NCI-H510A (cell line): ENCODE data around the gene PDIA5.
"Not testable (repeated sequence)": the region's sequence is repeated elsewhere in the genome, so short reads cannot be mapped to it uniquely, and the experiment has no call there.

Source experiments
- DNase-seq: peaks from one replicate; lab custom pipeline; 2025; lab: John Stamatoyannopoulos, UW

Gene PDIA5

DNA sequence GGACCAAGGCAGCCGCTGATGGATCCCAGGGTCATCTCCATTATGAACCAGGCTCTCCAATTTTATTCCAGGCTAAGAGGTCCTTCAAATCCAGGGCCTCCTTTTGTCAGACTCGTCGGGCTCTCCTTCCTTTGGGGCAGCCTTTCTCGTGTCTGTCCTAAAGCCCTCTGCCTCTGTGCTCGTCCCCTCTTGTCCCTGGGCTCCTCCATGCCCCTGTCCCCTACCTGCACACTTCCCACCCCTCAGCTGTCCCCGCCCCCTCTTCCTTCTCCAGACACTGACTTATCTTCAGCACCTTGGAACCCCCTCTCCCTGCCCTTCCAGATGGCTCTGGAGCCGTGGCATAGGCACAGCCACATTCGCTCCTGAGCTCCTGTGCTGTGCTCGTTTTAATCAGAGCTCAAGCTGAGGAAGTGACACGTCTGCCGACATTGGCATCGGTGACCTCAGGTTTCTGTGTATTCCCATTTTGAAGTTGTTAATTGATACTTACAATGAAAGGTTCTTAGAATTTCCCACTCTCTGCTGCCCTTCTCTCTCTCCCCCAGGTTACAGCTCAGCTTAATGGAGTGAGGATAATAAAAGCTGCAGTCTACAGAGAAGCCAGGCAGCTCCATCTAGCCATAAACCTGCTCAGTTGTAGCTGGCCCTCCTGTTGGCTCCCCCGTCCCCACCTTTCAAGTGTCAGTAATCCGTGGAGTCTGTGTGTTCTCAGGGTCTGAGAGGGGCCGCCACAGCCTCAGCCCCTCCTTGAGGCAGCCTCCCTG is 83.8 kb downstream of the PDIA5 start:
- no peak for DNase-seq

DNA sequence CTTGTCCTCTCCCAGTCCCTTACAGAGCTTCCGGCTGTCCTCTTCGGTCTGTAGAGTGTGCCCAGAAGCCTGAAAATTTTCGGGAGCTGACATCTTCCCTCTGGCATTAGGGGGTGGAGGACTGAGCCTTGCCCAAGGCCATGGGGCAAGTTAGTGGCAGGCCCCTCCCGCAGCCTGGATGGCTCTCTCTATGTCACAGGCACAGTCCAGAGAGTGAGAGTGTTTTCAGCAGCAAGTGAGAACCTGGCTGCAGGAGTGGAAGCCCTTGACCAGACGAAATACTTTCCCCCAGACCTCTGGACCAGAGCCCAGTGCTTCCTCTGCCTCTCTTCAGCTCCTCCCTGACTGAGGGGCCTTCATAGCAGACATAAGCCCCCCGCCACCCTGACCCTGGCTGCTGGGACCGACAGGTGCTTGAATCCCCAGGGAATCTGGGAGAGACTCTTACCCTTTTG is 84.5 kb downstream of the PDIA5 start:
- no peak for DNase-seq

DNA sequence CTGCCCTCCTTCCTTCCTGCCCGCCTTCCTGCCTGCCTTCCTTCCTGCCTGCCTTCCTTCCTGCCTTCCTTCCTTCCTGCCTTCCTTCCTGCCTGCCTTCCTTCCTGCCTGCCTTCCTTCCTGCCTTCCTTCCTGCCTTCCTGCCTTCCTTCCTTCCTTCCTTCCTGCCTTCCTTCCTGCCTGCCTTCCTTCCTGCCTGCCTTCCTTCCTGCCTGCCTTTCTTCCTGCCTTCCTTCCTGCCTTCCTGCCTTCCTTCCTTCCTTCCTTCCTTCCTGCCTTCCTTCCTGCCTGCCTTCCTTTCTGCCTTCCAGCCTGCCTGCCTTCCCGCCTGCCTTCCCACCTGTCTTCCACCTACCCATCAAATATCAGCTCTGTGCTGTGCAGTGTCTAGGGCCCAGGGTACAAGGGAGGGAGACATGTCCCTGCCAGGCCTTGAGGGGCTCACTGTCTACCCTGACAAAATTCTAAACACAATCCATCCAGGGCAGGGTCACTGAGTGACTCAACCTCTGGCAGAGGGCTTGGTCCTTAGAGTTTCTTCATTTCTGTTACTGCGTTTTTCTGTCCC is 85.1 kb downstream of the PDIA5 start:
- not testable (repeated sequence) for DNase-seq

DNA sequence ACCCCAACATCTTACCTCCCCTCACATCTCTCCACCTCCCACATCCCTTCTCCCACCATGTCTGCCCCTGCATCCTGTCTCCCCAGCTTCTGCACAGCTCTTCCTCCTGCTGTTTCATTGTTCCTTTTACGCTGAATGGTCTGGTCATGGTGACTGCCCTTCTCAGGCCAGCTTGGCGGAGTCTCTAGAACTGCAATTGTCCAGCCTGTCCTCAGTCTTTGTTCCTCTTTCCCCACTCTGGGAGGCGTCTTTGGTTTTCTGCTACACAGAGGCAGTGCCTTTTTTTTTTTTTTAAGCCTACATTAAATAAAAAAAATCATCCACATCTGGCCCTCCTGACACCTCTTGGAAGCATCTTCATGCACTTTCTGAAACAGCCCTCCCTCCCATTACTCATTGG is 85.9 kb downstream of the PDIA5 start:
- DNase-seq: no peak

DNA sequence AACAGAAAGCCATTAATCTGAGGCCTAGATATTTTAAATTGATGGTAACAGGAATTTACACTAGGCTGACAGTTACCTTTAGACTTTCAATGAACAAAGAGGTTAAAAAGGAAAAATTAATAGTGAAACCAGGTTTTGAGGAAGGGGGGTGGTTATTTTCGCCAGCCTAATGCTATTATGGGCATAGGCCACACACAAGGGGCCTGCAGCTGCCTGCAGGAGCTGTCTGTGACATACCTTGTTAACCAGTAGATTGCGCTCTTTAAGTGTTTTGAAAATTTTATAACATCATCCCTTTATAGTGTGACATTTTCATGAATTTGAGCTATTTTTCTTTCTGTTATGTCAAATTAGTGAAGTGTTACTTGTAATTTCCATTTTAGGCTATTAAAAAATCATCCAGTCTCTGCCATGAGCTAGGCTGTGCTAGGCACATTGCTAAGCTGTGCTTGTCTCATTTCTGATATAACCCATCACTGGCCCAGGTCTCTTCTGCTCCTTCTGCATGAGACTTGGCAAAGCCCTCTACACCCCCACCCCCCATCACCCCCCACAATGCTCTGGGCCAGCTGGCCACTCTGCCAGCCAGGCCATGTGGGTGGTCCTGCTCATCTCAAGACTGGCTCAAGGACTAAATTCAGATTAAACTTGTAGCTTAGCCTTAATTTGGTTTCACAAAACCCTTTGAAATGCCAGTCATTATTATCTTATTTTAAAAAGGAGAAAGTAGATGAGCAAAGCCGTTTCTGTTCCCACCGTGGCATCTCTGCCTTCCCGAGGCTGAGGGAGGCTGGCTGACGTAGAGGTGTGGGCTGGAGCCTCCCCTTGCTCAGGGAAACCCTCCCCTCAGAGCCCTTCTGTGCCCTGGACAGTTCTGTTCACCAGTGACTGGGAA is 86.5 kb downstream of the PDIA5 start:
- no peak for DNase-seq

DNA sequence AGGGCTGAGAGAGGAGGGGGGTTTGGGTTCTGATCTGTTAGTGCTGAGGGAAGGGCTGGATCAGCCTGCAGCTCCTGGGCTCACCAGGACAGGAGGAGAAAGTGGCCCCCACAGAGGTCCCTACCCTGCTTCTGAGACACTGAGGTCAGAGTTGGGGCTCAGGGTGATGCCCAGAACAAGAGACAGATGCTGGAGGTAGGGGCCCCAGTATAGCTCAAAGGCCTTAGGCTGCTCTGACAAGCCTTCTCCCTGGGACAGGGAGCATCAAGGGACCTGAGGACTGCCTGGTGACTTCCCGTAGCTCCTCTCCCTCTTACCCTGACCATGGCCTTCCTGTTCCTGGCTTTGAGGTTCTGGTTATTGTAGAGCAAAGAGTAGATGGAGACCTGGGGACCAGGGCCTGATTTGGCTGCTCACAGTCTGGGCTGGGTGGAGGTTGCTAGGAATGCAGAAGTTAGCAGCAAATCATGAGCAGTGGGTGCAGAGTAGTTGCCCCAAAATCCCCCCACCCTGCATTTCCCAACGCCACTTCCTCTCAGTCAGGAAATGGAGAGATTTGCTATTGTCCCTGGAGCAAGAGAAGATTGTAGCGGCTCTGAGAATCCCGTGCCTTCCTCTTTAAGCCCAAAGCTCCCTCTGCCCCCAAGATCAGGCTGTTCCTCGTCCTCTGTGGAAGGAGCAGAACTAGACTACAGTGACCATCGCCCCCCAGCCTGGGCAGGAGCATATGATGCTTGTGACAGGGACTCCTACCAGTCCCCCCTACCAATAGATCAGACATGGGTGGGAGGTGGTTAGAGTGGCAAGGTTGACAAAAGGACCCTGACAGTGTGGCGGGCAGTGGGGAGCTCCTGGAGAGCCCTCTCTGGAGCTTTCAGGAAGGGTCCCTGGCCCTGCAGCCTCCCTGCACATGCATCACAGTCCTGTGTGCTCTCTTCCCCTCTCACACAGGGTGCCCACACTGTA is 87.5 kb downstream of the PDIA5 start:
- DNase-seq: no peak

DNA sequence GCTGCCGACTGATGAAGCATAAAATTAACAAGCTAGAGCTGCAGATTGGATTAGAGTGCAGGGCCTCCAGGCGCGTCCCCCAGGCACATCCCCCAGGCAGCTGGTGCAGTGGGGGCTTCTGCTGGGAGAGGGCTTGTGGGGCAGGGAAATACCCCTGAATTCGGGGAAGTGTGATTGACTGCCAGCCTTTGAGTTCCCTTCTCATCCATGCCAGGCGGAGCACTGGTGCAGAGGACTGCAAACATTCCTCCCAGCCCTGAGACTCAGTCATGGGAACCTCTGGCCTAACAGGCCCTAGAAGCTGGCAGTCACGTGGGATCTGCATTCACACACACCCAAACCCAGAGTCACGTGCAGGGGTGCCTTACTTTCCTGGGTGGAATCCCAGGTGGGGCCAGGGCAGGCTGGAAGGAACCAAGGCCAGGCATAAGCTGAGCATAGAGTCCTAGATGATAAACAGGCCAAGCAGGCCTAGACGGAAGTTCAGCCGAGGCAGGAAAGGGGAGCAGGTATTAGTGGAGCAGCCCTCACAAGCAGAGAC is 88.7 kb downstream of the PDIA5 start:
- no peak for DNase-seq

DNA sequence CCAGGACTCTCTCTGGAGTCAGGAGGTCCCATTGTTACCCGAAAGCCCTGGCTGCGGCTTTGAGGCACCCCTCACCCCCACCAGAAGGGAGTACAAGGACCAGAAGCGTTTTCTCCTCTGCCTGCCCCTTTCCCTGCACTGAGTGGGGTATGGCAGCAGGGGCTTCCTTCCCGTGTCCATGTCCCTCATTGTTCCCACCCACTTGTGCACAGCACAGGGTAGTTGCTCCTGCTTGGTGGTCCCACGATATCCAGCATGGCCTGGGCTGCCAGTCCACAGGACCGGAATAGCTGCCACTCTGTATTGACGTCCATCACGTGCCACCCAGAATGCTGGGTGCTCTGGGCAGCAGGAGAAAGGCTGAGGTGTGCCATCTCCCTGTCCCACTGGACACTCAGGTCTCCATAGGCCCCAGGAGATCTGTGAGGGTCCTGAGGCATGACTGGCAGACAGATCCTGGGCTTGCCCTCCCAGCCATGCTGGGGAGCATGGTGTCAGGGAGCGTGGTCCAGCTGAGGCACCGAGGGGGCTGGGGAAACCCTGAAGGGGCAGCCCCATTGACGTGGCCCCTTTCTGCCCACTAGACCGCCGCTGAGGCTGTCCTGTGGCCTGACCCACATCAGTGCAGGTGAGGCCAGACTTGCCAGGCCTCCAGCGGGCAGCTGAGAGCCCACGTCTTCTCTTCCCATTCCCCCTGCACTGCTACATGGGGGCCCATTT is 89.6 kb downstream of the PDIA5 start:
- DNase-seq: no peak

DNA sequence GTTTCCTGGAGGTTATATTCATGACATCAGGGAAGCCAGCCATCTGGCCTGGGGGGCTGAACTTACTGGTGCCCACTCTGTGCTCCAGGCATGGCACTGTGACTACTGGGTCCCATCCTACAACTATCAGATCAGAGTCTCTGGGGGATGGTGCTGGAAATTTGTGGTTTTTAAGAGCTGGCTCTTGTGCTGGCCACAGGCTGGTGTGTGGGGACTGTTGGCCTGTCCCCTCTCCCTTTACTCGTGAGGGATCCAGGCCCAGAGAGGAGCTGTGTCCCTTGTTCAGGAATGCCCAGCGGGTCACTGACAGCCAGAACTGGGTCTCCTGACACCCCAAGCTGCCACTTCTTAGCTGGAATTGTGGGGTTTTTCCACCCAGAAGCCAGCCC is 90.4 kb downstream of the PDIA5 start:
- no peak for DNase-seq

DNA sequence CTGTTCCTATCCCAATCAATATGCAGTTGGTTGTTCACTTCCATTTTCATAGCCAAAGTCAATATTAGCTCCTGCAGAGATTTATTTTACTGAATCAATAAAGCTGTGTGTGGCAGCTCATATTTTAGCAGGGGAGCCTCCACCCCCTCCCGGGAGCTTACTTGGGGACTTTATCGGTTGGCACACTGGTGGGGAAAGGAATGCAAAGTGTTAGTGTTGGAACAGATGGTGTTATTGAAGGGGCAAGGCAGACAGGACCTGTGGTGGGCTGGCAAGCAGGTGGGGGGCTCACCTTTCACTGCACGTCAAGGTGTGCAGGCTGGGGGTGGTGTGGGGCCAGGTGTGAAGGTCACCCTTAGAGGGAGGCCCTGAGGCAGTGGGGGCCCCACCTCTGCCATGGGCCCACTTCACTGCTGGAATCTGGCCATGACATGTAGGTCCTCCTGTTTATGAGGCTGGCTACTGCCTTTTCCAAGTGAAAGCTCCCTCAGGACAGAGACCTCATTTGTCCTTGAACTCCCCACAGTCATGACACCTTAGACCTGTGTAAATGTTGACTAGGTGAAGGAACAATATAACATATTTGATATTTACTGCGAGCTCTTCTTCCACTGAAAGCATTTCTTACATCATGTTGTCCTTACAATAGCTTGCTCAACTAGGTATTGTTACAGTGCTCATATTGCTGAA is 90.9 kb downstream of the PDIA5 start:
- no peak for DNase-seq

DNA sequence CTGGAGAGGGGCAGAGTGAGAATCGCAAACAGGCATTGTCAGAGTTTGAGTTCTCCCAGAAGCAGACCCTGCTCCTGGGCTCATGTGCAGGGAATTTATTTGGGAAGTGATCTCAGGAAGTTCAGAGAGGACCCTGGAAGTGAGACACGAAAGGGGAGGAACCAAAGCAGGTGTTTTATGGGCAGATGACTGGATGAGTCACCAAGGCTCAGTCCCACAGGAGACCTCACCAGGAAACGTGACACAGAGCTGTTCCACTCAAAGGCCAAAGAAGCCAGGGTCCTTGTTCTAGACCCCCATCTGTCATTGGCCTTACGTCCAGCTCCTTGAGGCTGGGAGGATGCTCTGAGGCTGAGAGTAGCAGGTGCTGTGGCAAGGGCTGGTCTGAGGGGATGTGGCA is 91.5 kb downstream of the PDIA5 start:
- DNase-seq: no peak

DNA sequence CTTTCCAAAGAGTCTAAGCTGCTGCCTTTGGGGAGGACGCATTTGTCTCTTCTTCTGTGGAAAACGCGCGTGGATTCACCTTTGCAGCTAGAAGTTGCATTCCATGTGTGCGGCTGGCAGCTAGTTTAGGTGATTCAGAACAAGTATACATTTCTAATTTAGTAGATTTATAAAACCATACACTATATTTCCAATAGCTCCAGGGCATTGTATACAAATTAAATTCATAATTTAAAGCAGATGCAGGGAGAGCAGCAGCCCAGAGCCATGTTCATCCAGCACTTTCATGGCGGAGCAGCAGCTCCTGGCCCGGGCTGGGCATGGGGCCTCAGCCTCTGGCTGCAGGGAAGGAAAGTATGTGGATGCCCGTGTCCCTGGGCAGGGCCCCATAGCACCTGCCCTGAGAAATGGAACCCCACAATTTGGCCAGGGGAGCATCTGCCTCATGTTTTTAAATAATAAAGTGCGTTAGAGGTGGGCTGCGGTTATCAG is 92.1 kb downstream of the PDIA5 start:
- no peak for DNase-seq

DNA sequence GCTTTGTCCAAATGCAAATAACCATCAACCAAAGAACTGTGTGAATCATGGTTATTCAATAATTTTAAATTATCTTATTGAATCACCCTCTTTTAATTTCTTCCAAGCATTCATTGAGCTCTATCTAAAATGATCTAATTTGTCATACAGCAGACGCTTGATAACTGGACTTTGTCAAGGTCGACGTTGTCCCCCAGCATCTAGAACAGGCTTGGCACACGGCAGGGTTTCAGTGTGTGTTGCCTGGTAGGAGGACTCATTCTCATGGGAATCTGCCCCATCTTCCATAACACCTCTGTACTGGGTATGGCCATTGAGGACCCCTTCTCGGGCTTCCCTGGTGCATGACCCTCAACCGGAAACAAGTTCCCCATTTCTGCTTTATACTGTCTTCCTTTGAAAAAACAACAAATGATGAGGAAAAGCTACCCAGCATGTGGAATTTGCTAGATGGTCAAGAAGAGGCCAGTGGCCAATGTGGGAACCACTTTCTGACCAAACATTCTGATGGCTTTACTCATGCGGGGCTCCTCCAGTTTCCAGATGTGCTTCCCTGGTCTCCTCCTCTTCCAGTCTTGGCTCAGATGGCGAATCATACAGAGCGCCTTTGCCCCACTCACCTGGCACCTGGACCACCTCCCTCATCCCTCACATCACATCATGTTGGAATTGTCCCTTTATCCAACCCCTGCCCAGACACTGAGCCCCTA is 93.3 kb downstream of the PDIA5 start:
- DNase-seq: no peak

DNA sequence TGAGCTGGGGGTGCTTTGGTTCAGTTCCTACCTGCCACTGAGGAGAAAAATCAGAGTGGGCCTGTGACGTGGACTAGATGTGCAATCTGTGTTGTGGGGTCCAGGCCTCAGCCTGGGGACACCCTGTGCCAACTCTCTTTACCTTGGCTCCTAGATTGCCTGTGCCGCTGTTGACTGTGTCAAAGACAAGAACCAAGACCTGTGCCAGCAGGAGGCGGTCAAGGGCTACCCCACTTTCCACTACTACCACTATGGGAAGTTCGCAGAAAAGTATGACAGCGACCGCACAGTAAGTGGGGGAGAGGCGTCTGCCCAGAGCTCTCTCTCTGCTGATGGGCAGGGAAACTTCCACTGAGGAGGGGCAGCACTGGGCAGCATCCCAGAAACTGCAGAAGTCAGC is 94.3 kb downstream of the PDIA5 start:
- no peak for DNase-seq

DNA sequence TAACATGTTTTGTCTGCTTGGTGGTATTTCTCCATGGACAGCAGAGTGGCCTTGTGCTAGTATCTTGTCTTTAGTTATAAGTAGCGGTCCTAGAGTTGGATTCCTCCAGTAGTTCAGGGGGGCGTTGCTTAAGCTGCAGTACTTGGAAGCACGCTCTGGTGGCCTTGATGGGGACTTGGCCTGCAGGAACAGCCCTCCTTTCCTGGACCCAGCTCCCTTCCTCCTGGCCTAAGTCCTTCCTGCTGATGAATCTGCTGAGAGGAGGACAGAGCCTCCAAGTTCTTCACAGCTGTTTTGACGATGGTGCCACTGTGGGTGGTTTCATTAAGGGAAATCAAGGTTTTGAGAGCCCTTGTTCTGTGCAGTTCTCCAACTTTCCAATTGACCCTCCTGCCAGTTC is 96.3 kb downstream of the PDIA5 start:
- no peak for DNase-seq

DNA sequence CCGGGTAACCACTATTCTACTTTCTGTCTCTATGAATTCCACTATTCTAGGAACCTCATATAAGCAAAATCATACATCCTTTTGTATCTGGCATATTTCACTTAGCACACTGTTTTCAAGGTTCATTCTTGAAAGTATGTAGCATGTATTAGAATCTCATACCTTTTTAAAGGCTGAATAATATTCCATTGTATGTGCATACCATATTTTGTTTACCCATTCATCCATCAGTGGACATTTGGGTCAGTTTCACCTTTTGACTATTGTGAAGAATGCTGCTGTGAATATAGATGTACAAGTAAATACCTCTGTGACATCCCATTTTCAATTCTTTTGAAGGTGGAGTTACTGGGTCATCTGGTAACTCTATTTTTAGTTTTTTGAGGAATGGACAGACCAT is 98.3 kb downstream of the PDIA5 start:
- no peak for DNase-seq

DNA sequence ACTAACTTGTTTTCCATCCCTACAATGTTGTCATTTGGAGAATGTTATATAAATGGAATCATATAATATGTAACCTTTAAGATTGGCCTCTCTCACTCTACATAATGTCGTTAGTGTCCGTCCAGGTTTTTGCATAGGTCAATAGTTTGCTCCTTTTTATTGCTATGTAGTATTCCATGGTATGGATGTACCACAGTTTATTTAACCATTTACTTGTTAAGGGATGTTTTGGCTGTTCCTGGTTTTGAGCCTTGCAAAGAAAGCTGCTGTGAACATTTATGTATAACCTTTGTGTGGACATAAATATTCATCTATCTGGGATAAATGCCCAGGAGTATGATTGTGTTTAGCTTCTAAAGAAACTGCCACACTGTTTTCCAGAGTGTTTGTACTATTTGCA is 100.9 kb downstream of the PDIA5 start:
- no peak for DNase-seq

DNA sequence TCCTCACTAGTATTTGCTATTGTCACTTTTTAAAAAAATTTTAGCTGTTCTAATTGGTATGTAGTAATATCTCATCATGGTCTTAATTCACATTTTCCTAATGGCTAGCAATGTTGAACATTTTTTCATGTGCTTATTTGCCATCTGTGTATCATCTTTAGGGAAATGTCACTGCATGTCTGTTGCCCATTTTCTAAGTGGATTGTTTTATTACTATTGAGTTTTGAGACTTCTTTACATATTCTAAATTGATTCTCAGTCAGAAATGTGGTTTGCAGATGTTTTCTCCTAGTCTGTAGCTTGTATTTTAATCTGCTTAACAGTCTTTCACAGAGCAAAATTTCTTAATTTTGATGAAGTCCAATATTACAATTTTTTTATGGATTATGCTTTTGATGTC is 101.3 kb downstream of the PDIA5 start:
- DNase-seq: no peak

DNA sequence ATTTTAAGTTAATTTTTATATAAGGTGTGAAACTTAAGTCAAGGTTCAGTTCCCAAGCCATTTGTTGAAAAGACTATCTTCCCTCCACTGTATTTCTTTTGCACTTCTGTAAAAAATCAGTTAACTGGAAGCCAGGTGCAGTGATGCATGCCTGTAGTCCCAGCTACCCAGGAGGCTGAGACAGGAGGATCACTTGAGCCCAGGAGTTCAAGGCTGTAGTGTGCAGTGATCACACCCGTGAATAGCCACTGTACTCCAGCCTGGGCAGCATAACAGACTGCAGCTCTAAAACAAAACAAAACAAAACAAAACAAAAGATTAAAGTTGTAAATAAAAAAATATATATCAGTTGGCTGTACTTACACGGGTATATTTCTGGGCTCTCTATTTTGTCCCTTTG is 101.8 kb downstream of the PDIA5 start:
- DNase-seq: no peak
